HCT116 (cell line): ENCODE measurements around the gene ST3GAL3.

Experiments
- ELF1 ChIP-seq: IDR thresholded peaks from 2 replicates; pipeline ENCODE4 v1.6.1; 2012; ENCODE audit warnings: low read depth, borderline replicate concordance
- EZH2 ChIP-seq: fragments of 200-600 bp; sonication (generic); IDR thresholded peaks from 2 replicates; pipeline ENCODE4 v1.6.1; 2017; ENCODE audit warnings: antibody characterized with exemption, mixed run types
- JUND ChIP-seq: IDR thresholded peaks from 2 replicates; pipeline ENCODE4 v1.6.1; 2012
- POLR2A ChIP-seq: IDR thresholded peaks from 2 replicates; pipeline ENCODE4 v1.7.0; 2011; ENCODE audit warnings: borderline replicate concordance; ENCODE audit not compliant: insufficient read depth, insufficient read length; ENCODE audit errors: extremely low read depth
- POLR2AphosphoS5 ChIP-seq: IDR thresholded peaks from 2 replicates; pipeline ENCODE4 v1.6.1; 2011; ENCODE audit warnings: mild to moderate bottlenecking, low read depth, low read length, moderate library complexity
- SIN3A ChIP-seq: IDR thresholded peaks from 2 replicates; pipeline ENCODE4 v1.6.1; 2012; ENCODE audit warnings: low read depth
- YY1 ChIP-seq: IDR thresholded peaks from 2 replicates; pipeline ENCODE4 v1.6.1; 2011; ENCODE audit warnings: low read length, low read depth, moderate library complexity, mild to moderate bottlenecking; ENCODE audit not compliant: insufficient replicate concordance; ENCODE audit errors: extremely low read depth
- ZNF274 ChIP-seq: fragments of 200-500 bp; sonication (Bioruptor generic); IDR thresholded peaks from 2 replicates; pipeline ENCODE4 v1.6.1; 2014; ENCODE audit warnings: mild to moderate bottlenecking, low read depth, low read length, inconsistent platforms
- TF ChIP-seq, protein P1 (sequence below): IDR thresholded peaks from 2 replicates; pipeline ENCODE4 v1.6.1; 2012; ENCODE audit warnings: low read depth
- TF ChIP-seq, protein P2 (sequence below), 3 experiments: fragments of 200-600 bp in 1 of 3; sonication (generic) in 1 of 3; IDR thresholded peaks in 2 of 3; conservative IDR thresholded peaks in 1 of 3; 2 replicates each; pipeline ENCODE4 v1.5.1; 2012 to 2017; ENCODE audit warnings: low read depth in 2 of 3, low read length in 2 of 3, antibody characterized with exemption in 1 of 3, borderline replicate concordance in 1 of 3, control low read depth in 1 of 3, mild to moderate bottlenecking in 1 of 3, mixed read lengths in 1 of 3, mixed run types in 1 of 3, moderate library complexity in 1 of 3; ENCODE audit not compliant: insufficient read depth in 1 of 3
- TF ChIP-seq, protein P3 (sequence below): IDR thresholded peaks from 2 replicates; pipeline ENCODE4 v1.6.1; 2012

DNA sequence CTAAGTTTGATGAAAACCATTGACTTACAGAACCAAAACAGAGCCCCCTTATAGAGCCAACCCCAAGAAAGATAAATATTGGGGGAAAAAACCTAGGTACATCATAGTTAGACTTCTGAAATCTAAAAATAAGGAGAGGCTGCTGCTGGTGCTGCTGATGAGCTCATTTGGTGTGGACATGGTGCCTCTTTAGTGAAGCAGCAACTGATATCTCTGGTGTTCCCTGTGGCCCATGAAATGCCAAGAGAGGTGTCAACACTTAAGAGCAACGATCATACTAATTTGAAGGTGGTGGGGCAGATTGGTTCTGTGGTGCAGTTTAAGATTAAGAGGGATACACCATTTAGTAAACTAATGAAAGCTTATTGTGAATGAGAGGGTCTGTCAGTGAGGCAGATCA, 35.9 kb downstream of the ST3GAL3 start:
- no peak for TF ChIP-seq SIN3A
- TF ChIP-seq, protein P1, sequence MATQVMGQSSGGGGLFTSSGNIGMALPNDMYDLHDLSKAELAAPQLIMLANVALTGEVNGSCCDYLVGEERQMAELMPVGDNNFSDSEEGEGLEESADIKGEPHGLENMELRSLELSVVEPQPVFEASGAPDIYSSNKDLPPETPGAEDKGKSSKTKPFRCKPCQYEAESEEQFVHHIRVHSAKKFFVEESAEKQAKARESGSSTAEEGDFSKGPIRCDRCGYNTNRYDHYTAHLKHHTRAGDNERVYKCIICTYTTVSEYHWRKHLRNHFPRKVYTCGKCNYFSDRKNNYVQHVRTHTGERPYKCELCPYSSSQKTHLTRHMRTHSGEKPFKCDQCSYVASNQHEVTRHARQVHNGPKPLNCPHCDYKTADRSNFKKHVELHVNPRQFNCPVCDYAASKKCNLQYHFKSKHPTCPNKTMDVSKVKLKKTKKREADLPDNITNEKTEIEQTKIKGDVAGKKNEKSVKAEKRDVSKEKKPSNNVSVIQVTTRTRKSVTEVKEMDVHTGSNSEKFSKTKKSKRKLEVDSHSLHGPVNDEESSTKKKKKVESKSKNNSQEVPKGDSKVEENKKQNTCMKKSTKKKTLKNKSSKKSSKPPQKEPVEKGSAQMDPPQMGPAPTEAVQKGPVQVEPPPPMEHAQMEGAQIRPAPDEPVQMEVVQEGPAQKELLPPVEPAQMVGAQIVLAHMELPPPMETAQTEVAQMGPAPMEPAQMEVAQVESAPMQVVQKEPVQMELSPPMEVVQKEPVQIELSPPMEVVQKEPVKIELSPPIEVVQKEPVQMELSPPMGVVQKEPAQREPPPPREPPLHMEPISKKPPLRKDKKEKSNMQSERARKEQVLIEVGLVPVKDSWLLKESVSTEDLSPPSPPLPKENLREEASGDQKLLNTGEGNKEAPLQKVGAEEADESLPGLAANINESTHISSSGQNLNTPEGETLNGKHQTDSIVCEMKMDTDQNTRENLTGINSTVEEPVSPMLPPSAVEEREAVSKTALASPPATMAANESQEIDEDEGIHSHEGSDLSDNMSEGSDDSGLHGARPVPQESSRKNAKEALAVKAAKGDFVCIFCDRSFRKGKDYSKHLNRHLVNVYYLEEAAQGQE = no peak
- no peak for TF ChIP-seq POLR2AphosphoS5
- TF ChIP-seq POLR2A = no peak
- TF ChIP-seq, protein P2, sequence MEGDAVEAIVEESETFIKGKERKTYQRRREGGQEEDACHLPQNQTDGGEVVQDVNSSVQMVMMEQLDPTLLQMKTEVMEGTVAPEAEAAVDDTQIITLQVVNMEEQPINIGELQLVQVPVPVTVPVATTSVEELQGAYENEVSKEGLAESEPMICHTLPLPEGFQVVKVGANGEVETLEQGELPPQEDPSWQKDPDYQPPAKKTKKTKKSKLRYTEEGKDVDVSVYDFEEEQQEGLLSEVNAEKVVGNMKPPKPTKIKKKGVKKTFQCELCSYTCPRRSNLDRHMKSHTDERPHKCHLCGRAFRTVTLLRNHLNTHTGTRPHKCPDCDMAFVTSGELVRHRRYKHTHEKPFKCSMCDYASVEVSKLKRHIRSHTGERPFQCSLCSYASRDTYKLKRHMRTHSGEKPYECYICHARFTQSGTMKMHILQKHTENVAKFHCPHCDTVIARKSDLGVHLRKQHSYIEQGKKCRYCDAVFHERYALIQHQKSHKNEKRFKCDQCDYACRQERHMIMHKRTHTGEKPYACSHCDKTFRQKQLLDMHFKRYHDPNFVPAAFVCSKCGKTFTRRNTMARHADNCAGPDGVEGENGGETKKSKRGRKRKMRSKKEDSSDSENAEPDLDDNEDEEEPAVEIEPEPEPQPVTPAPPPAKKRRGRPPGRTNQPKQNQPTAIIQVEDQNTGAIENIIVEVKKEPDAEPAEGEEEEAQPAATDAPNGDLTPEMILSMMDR (IDR thresholded peaks at IDR 0.05 in 2 of 3, conservative IDR thresholded peaks at IDR 0.05 in 1 of 3; ENCODE audit: borderline replicate concordance in 1 of 3, insufficient read depth in 1 of 3, low read depth in 2 of 3, low read length in 2 of 3) = no peak
- TF ChIP-seq, protein P3, sequence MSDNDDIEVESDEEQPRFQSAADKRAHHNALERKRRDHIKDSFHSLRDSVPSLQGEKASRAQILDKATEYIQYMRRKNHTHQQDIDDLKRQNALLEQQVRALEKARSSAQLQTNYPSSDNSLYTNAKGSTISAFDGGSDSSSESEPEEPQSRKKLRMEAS = no peak
- TF ChIP-seq ELF1 = no peak
- no peak for TF ChIP-seq ZNF274
- TF ChIP-seq YY1 = no peak
- no peak for TF ChIP-seq EZH2
- TF ChIP-seq JUND = no peak
